Left colon (tissue), 2 donors: Measurements from ENCODE around the gene MLPH. TPM values are rescaled to one million over a fixed set of nuclear protein-coding genes. Genes with fewer than 3 reads are reported as not detected.
A peak's percentile ranks its signal among the peaks of the same experiment; 100 is the strongest.

Experiments used
- ATAC-seq: fragments of 200-7000 bp; cut with Tn5 transposase; one replicate; pipeline ENCODE4 v1.9.1; 2020; ENCODE audit warnings: mild to moderate bottlenecking, moderate library complexity
- DNase-seq, 2 donors: peaks; one replicate each; pipeline ENCODE4 v3.0.0-alpha.2; 2020
- intact Hi-C, 2 donors: fragments of 100-400 bp; cut with DNase I in 1 of 2; cut with micrococcal nuclease in 1 of 2; formaldehyde crosslinking; loops; one replicate each; pipeline versions ENCODE4 v1.11.2 to v1.14.0; 2022; cut with DNase I, micrococcal nuclease
- total RNA-seq, 2 donors: library from RNA; stranded (reverse); fragmentation: NEBNext Ultra II Directional; extraction: Animal tissue kit (Norgen Biotek cat#: 25700); gene quantifications; one replicate each; pipeline ENCODE4 v1.2.1, GENCODE V29; 2021
- donor health status: DM: no; HTN: no; CAD: no.
- donor health status: DM: yes; HTN: yes; CAD: no.

The MLPH gene
- total RNA-seq, 2 donors from 2014 or later: 117 to 139 TPM

DNA sequence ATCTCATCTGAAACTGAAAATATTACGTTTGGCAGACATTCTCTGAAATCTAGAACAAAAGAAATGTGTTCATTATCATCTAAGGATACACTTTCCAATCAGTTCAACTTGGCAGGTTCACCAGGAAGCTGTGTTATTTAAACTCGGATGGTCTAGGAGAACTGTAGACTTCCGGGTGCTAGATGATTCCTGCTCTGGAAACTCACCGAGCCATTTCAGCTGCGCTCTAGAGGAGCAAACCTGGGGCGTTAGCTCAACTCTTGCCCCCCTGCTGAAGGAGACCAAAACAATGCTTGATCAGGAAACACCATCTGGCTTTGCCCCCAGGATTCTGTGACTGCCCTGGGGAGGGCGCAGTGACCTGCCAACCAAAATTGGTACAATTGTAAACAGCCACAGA is 22.9 kb downstream of the MLPH start:
- peak; percentile 79 for ATAC-seq
- DNase-seq: peak; percentile 48 to 58
- intact Hi-C loops: loop anchor here in 1 of 2 donors (5.0 kb wide), 1 partner anchor 62 kb away; no protein-coding TSS in a partner anchor

DNA sequence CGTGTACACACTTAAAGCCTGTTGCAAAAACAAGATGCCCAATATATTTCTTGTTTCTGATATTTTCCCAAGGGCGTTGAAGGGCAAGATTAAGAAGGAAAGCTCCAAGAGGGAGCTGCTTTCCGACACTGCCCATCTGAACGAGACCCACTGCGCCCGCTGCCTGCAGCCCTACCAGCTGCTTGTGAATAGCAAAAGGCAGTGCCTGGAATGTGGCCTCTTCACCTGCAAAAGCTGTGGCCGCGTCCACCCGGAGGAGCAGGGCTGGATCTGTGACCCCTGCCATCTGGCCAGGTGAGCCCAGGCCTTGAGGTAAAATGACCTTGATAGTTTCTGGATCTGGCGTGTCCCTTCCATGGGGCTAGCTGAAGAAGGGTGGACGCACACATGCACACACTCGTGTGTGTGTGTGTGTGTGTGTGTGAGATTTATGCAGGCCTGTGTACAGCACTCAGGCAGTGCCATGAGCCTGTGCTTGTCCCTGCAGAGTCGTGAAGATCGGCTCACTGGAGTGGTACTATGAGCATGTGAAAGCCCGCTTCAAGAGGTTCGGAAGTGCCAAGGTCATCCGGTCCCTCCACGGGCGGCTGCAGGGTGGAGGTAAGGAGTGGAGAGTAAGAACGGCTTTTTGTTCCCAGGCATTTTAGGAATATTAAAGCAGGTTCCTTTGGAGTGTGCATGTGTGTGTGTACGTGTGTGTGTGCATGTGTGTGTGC is 23.6 kb downstream of the MLPH start:
- DNase-seq (no peak), ATAC-seq (no peak)
- intact Hi-C loops: loop anchor here in 1 of 2 donors (5.0 kb wide), 1 partner anchor 62 kb away; no protein-coding TSS in a partner anchor

DNA sequence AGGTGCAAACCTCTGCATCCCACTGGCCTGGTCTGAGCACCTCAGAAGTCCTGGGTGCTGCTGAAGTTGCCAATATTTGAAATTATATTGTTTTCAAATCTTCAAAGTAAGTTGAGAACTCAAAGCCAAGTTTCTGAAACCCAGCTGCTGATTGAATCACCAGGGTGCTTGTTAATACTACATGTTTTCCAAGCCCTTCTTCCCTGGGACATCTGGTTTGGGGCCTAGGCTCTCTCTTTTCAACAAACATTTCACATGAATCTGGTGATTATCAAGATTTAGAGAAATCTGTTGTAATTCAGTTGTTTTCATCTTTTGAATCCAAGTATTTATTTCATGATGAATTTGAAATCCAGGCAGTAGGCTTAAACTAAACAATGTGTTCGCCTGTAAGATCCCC is 24.4 kb downstream of the MLPH start:
- no peak for ATAC-seq
- DNase-seq: no peak
- intact Hi-C loops: loop anchor here in 1 of 2 donors (5.0 kb wide), 1 partner anchor 61 kb away; no protein-coding TSS in a partner anchor

DNA sequence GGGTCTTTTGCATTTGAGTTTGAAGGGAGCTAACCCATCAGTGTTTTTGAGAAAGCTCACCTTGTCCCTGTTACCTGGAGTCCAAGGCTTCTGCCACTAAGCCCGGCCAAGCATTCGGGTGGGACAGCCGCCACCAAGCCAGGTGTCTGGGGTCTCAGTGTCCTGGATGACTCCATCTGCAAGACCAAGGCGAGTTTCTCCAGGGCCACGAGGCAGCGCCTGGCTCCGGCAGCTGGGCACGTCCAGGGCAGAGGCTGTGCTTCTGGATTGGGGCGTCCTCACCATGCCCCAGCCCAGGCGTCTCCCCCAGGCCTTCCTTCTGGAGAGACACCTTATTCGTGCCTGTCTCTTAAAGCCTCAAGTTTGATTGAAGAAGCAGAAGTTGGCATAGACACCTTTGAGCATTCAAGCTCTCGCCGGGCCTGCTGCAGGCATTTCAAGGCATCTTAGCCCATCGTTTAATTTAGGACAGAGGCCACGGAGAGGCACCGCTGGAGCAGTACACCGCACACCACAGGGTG is 24.9 kb downstream of the MLPH start:
- no peak for ATAC-seq
- intact Hi-C loops: loop anchor here (2.0 to 5.0 kb wide), 2 partner anchors 59 to 60 kb away; no protein-coding TSS in a partner anchor
- no peak for DNase-seq

DNA sequence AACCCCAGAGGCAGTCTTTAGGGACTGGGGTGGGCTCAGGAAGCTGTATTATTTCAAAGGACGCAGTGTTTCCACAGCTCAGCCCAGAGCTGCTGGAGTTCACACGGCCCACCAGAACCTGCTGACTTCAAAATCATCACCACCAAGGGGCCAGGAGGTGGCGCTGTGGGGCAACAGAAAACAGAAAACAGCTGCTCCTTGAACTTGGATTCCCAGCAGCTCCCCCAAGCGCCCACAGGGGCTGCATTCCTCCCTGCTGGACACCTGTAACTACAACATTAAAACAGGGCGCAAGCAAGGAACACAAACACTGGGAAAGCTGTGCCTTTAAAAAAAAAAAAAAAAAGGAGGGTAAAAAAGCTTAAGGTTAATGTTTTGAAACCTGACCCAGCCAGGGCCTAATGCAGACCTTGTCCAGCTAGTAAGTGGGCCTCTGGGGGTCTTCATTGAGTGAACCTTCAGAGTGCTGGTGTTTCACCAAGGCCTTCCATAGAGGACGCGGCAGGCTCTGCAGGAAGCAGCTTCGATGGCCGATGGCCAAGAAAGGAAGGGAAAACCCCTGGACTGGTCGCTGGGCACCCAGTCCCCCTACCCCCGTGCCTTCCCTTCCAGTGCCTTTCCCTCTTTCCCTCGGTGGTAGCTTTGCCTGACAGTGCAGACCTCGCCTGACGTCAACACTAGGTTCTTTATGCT is 25.9 kb downstream of the MLPH start:
- intact Hi-C loops: loop anchor here (2.0 to 5.0 kb wide), 2 partner anchors 58 to 59 kb away; no protein-coding TSS in a partner anchor
- ATAC-seq (peak; percentile 69), DNase-seq (peak; percentile 72 to 92)

DNA sequence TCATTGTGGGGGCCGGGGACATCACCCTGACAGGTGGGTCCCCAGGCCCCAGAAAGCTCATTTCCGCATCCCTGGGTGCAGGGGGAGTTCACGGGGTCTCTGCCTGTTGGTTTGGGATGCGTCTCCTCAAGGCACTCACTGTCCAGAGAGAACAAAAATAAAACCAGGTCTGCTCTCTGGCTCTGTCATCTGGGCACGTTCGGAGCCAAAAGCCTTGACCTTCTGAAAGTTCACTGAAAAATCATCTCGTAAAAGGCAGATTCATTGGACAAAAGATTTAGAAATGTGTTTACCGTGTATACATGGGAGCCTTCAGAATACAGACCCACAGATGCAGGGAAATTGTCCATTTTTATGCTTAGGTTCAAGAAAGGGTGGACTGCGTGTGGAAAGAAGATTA is 26.6 kb downstream of the MLPH start:
- ATAC-seq (no peak), DNase-seq (no peak)
- intact Hi-C loops: loop anchor here (2.0 to 5.0 kb wide), 2 partner anchors 57 to 59 kb away; no protein-coding TSS in a partner anchor

DNA sequence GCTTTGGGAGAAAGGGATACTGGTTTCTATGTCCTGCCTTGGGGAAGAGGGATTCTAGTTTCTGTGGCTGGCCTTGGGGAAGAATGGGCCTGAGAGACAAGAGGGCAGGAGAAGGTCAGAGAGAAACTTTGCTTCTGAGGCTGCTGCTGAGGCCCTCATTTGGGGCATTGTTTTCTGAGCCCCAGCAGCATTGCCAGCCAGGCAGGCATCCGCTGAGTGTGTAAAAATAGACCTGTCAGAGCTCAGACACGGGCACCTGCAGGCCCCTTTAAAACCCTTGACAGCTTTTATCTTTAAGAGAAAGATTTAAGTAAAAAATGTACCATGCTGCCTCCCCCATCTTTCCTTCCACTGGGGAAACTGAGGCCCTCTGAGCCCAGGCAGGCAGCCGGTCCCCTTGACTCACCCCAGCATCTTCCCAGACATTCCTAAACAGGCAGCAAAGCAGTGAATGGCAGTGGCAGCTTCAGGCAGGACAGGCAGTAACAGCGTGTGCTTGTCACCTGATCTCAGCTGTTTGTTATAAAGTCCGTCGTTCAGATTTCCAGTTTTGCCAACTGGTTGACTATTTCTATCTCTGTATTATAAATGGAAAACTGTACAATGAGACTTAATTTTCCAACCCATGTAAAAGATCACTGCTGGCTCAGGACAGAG is 27.6 kb downstream of the MLPH start:
- ATAC-seq: no peak
- no peak for DNase-seq
- intact Hi-C loops: loop anchor here in 1 of 2 donors (5.0 kb wide), 1 partner anchor 58 kb away; no protein-coding TSS in a partner anchor

DNA sequence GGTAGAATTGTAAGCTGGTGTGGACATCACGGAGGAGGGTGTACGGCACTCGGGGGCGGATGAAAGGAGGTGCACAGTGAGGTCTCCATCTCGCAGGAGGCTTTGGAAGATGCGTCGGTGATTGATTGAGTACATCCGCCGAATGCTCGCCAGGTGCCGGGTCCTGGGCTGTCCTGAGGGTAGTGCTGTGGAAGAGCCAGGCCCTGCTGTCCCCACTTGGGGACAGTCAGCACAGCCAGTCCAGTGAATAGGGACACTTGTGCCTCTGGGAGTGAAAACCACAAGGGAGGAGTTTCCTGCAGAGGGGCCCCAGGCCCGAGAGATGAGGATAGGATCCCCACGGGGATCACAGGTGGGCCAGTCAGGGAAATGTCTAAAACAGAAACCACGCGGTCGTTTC is 28.1 kb downstream of the MLPH start:
- DNase-seq (no peak), ATAC-seq (no peak)
- intact Hi-C loops: no loop called here

DNA sequence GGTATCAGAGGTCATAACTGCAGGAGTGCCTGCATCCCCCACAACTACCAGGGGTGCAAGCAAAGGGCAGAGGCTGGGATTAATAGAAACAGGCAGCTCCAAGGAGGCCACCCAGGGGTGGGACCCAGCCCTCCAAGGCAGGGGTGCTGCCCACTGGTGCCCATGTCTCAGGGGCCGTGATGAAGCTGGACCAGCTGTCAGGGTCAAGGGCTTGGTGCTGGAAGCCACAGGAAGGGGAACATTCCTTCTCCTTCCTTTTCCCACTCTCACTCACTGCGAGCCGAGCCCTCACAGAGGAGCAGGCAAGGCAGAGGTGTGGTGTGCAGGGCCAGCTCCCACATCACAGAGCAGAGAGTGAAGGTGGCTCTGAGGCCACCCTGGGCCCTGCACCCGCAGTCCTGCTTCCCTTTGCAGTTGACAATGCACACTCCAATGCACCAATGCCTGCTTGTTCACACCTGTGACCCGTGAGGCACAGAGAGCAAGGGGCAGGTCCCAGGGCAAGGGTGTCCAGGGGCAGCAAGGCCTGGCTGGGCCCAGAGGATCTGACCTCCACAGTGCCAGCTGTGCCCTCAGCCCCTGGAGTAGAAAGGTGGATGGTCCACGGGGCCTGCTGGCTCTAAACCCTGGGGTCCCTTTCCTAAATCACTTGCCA is 28.7 kb downstream of the MLPH start:
- intact Hi-C loops: no loop called here
- no peak for ATAC-seq

DNA sequence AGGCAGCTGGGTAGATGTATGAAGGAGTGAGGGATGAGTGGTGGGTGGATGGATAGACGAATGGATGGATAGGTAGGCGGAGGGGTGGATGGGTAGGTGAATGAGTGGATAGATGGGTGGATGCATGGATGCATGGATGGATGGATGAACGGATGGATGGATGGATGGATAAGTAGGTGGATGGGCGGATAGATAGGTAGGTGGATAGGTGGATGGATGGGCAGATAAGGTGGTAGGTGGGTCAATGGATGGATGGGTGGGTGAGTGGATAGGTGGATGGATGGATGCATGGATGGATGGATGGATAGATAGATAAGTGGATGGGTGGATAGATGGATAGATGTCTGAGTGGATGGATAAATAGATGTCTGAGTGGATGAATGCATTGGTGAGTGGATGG is 30.1 kb downstream of the MLPH start:
- no peak for DNase-seq
- no peak for ATAC-seq
- intact Hi-C loops: no loop called here

More for the DNA sequence above, 28.7 kb downstream of the MLPH start:
- no peak for DNase-seq

DNA sequence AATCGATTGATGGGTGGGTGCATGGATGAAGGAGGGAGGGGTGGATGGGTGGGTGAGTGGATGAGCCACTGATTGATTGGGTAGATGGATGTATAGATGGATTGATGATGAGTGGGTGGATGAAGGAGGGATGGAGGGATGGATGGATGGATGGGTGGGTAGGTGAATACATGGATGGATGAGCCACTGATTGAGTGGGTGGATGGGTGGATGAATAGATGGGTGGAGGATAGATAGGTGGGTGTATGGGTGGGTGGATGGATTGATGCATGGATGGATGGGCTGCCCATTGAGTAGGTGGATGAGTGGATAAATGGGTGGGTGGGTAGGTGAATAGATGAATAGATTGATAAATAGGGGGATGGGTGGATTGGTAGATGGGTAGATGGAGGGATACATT is 30.9 kb downstream of the MLPH start:
- no peak for ATAC-seq

DNA sequence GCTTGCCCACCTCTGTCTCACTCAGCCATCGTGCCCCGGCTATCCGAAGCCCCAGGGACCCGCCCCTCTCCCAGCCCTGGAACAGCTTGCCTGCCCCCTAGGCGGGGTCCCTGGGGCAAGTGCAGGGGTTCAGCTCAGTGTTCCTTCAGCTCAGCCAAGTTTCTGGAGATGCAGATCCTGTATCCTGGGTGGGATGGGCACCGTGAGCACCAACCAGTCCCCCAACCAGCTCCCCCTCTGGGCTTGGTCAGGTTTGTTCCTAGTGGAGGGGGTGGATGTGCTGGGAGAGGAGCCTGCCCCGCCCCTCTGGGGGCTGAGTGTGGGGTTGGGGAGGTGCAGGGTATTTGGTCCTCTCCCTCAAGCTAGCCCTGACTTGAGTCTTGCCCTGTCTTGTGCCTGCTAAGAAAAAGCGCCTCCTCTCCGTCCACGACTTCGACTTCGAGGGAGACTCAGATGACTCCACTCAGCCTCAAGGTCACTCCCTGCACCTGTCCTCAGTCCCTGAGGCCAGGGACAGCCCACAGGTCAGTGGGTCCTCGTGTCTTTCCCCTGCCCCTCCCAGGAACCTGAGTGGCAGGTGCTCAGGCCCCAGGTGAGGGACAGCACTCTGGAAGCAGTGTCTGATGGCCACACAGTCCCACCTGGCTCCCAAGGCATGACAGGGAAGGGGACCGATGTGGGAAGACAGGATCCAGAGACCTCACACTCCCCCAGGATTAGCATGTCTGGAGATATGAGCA is 32.6 kb downstream of the MLPH start:
- no peak for DNase-seq
- no peak for ATAC-seq
- intact Hi-C loops: no loop called here

More for the DNA sequence above, 30.9 kb downstream of the MLPH start:
- no peak for DNase-seq
- intact Hi-C loops: no loop called here

DNA sequence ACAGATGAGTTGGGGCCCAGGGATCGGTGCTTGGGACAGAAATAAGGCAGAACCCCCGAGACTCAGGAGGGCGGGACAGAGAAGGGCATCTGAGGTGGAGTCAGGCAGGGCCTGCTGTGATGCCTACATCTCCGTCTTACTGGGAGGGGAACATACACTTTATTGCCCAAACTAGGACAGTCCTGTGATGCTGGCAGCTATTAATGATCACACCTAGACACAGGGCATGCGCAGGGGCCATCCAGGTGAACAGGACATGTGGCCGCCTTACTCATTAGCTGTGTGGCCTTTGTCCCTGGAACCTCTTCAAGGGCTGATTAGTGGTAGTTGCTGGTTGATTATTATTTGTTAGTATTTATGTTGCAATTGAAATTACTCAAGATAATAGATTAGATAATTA is 33.2 kb downstream of the MLPH start:
- no peak for DNase-seq
- ATAC-seq: peak; percentile 4
- intact Hi-C loops: no loop called here

DNA sequence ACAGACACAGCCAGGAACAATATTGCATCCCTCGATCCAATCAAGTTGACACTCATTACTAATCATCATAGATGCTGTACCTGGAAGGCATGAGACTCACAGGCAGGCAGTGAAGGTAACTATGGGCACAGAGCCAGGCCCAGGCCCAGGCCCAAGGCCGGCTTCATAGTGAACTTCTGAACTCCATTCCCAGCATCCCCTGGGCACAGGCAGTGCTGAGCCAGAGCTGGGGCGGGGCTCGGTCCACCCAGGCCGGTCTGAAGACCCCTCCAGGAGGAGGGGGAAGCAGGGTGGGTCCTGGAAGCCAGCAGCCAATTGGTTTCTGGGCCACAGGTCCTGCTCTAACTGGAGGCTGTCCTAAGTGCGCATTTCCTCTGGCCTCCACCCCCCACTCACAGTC is 37.6 kb downstream of the MLPH start:
- intact Hi-C loops: no loop called here
- no peak for ATAC-seq
- DNase-seq: no peak

DNA sequence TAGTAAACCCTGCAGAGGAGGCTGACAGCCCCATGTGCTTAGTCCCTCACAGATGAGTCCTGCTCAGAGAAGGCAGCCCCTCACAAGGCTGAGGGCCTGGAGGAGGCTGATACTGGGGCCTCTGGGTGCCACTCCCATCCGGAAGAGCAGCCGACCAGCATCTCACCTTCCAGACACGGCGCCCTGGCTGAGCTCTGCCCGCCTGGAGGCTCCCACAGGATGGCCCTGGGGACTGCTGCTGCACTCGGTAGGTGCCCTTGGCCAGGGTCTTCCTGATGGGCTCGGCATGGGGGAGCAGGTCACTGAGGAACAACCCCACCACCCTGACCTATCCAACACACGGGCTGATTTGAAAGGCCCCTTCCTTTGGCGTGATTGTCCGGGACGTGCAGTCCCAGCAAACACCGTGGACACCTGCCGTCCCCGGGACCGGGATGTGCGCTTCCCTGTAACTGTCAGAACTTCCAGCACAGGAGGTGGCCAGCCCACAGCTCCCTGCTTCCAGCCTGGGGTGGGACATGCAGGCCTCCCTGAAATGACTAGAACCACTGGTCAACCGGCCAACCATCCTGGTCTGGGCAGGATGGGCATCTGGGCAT is 38.6 kb downstream of the MLPH start:
- intact Hi-C loops: no loop called here
- ATAC-seq (no peak), DNase-seq (no peak)

DNA sequence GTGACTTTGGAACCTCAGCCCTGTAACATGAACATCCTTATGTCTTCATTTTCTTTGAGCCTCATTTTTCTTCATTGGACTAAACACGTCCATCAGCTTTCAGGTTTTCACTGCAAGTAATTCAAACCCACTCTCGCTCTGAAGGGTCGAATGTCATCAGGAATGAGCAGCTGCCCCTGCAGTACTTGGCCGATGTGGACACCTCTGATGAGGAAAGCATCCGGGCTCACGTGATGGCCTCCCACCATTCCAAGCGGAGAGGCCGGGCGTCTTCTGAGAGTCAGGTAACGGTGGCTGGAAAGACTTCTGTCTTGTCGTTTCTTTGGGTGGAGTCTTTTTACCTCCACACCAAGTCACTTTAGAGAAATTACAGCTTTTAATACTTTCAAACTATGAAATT is 40.2 kb downstream of the MLPH start:
- intact Hi-C loops: no loop called here
- DNase-seq (no peak), ATAC-seq (no peak)

DNA sequence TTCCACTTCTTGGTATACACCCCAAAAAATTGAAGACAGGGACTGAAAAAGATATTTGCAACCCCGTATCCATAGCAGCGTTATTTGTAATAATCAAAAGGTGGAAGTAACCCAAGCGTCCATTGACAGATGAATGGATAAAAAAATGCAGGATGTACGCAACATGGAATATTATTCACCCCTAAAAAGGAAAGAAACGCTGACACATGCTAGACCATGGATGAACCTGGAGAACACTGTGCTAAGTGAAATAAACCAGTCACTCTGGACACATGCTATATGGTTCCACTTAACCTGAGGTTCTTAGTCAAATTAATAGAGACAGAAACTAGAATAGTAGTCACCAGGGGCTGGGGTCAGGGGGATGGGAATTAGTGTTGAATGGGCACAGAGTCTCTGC is 40.7 kb downstream of the MLPH start:
- DNase-seq (no peak), ATAC-seq (no peak)
- intact Hi-C loops: no loop called here
